Bronchial epithelial cell (primary cell): ENCODE results near the gene DIDO1. TPM values are rescaled to one million over a fixed set of nuclear protein-coding genes. Genes with fewer than 3 reads are reported as not detected.

ENCODE experiments used
- DNase-seq: peaks from one replicate; pipeline ENCODE4 v3.0.0-alpha.2; 2010; ENCODE audit warnings: low read depth
- FAIRE-seq: peaks from 2 replicates; lab custom pipeline; 2011; peaks lifted over from hg19 to GRCh38; lab: Jason Lieb, UNC
- H3K27me3 ChIP-seq: 2 replicates; pipeline ENCODE4 v1.5.1; 2011; ENCODE audit warnings: low read length; ENCODE audit not compliant: control insufficient read depth, insufficient read depth
- H3K36me3 ChIP-seq: 2 replicates; pipeline ENCODE4 v1.5.1; 2011; ENCODE audit warnings: low read length; ENCODE audit not compliant: control insufficient read depth, insufficient read depth
- H3K4me3 ChIP-seq: 2 replicates; pipeline ENCODE4 v1.5.1; 2011; ENCODE audit warnings: mild to moderate bottlenecking, low read depth, low read length, control low read depth
- CTCF ChIP-seq: IDR thresholded peaks from 2 replicates; pipeline ENCODE4 v1.5.1; 2011; ENCODE audit warnings: mild to moderate bottlenecking, moderate library complexity, low read length, control low read depth, inconsistent platforms; ENCODE audit not compliant: insufficient read depth, severe bottlenecking
- total RNA-seq: library from RNA; depleted of rRNA; stranded (reverse); fragments of >200 nt; gene quantifications from 2 replicates; pipeline ENCODE4 v1.2.1, GENCODE V29; 2014

The DIDO1 gene
- total RNA-seq, 1 donor from 2014 or later = 26.9 TPM

- FAIRE-seq = no peak
- Histone ChIP-seq H3K27me3 (no peaks in the 10 kb centered on the region), H3K36me3 (peaks cover 36% of the 10 kb centered on the region), H3K4me3 (no peak overlapping the region)
- no peak for DNase-seq
- TF ChIP-seq CTCF = no peak
Observed at GRCh38 chr20:62889411-62889810, 36.9 kb downstream of the DIDO1 start.

GRCh38 chr20:62888910-62889309 is 37.4 kb downstream of the DIDO1 start:
- DNase-seq (no peak), FAIRE-seq (no peak)
- no peak for TF ChIP-seq CTCF
- no peaks in the 10 kb centered on the region for H3K27me3 ChIP-seq
- no peak overlapping the region for H3K4me3 ChIP-seq
- peaks cover 31% of the 10 kb centered on the region for H3K36me3 ChIP-seq

GRCh38 chr20:62888406-62888805 is 37.9 kb downstream of the DIDO1 start:
- Histone ChIP-seq H3K27me3 (no peaks in the 10 kb centered on the region), H3K4me3 (no peak overlapping the region), H3K36me3 (peaks cover 26% of the 10 kb centered on the region)
- FAIRE-seq = no peak
- no peak for DNase-seq
- no peak for TF ChIP-seq CTCF

GRCh38 chr20:62887860-62888239 is 38.5 kb downstream of the DIDO1 start:
- Histone ChIP-seq H3K36me3 (peaks cover 25% of the 10 kb centered on the region), H3K27me3 (no peaks in the 10 kb centered on the region)
- no peak for FAIRE-seq

GRCh38 chr20:62887152-62887859 is 39.0 kb downstream of the DIDO1 start:
- no peak overlapping the region for H3K4me3 ChIP-seq
- peak; percentile 60 for DNase-seq
- no peaks in the 10 kb centered on the region for H3K27me3 ChIP-seq
- no peak for TF ChIP-seq CTCF
- no peak for FAIRE-seq
- H3K36me3 ChIP-seq = peaks cover 20% of the 10 kb centered on the region

More at GRCh38 chr20:62887860-62888239, 38.5 kb downstream of the DIDO1 start:
- no peak for DNase-seq
- H3K4me3 ChIP-seq = no peak overlapping the region
- no peak for TF ChIP-seq CTCF

GRCh38 chr20:62886709-62887058 is 39.6 kb downstream of the DIDO1 start:
- DNase-seq = no peak
- H3K36me3 ChIP-seq = peaks cover 19% of the 10 kb centered on the region
- H3K27me3 ChIP-seq = no peaks in the 10 kb centered on the region
- TF ChIP-seq CTCF = no peak
- FAIRE-seq = peak; percentile 81
- H3K4me3 ChIP-seq = no peak overlapping the region
